Activated B cell treated with CpG ODN at 0.5 μM for 24 hours (primary cell): Measurements from ENCODE around the gene USP51. TPM values are rescaled to one million over a fixed set of nuclear protein-coding genes. Genes with fewer than 3 reads are reported as not detected.
A peak's percentile ranks its signal among the peaks of the same experiment; 100 is the strongest.
"Not testable (repeated sequence)": the region's sequence is repeated elsewhere in the genome, so short reads cannot be mapped to it uniquely, and the experiment has no call there.

Source experiments
- ATAC-seq: fragments of 200-7000 bp; cut with Tn5 transposase; one replicate; pipeline ENCODE4 v1.10.0; 2021; ENCODE audit warnings: low read depth, mild to moderate bottlenecking, moderate library complexity
- CTCF ChIA-PET: fragments of 350-600 bp; sonication (Branson Sonifier 250); formaldehyde crosslinking; loops from one replicate; lab custom pipeline; 2021; ENCODE audit warnings: antibody characterized with exemption; lab: Charles Lee
- POLR2A ChIA-PET: fragments of 350-600 bp; sonication (Branson Sonifier 250); formaldehyde crosslinking; loops from one replicate; lab custom pipeline; 2021; ENCODE audit warnings: antibody characterized with exemption; lab: Charles Lee
- DNase-seq: peaks from one replicate; pipeline ENCODE4 v3.0.0; 2022
- H3K27ac Mint-ChIP-seq: one replicate; pipeline ENCODE4 v1.8.0; 2020; ENCODE audit warnings: mixed read lengths
- H3K27me3 Mint-ChIP-seq: one replicate; pipeline ENCODE4 v1.8.0; 2021; ENCODE audit warnings: mixed read lengths
- H3K36me3 Mint-ChIP-seq: one replicate; pipeline ENCODE4 v1.8.0; 2021; ENCODE audit warnings: low read depth, mixed read lengths
- H3K4me1 Mint-ChIP-seq: one replicate; pipeline ENCODE4 v1.8.0; 2021; ENCODE audit warnings: mixed read lengths
- H3K4me3 Mint-ChIP-seq: one replicate; pipeline ENCODE4 v1.8.0; 2020; ENCODE audit warnings: mild to moderate bottlenecking, mixed read lengths
- H3K9me3 Mint-ChIP-seq: one replicate; pipeline ENCODE4 v1.8.0; 2020; ENCODE audit warnings: mixed read lengths
- intact Hi-C: fragments of 100-400 bp; cut with micrococcal nuclease; formaldehyde crosslinking; loops from one replicate; pipeline ENCODE4 v1.15.1; 2024
- total RNA-seq: library from RNA; stranded (reverse); gene quantifications from 2 replicates; pipeline ENCODE4 v1.2.3, GENCODE V29; 2022
- TF ChIP-seq, protein P1 (sequence below): fragments of 200-600 bp; IDR thresholded peaks from one replicate; pipeline ENCODE4 v1.8.0; 2022; ENCODE audit warnings: antibody characterized with exemption, mild to moderate bottlenecking

The USP51 gene
- total RNA-seq, 1 donor from 2014 or later: 2.4 TPM

DNA sequence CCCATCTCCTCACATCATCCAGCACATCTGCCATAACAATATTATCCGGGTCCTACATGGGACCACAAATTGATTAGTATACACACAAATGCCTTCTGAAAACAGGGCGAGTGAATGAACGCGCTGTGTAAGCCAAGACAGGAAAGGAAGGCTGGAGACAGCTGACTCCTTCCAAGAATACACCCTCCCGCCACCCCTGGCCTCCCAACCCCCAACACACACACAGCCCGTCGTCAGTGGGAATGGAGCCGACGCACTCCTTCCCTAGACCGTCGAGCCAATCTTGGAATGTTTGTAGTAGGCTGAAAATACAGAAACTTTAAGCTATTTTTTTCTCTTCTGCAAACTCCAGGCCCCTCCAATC lies 38.0 kb downstream of the USP51 start:
- POLR2A ChIA-PET: interaction anchor here (0.8 to 1.5 kb wide), 9 partner anchors 37 to 1768 kb away, joined by 3 to 18 read pairs (median 4); partner anchors contain the start of genes APEX2, RRAGB and USP51
- peak overlapping the region; percentile 79 for H3K27ac Mint-ChIP-seq
- H3K4me3 Mint-ChIP-seq: peak overlapping the region; percentile 89
- DNase-seq: no peak
- no peaks in the 10 kb centered on the region for H3K36me3 Mint-ChIP-seq
- H3K9me3 Mint-ChIP-seq: no peaks in the 10 kb centered on the region
- CTCF ChIA-PET: interaction anchor here (0.6 to 1.4 kb wide), 2 partner anchors 37 to 1271 kb away, joined by 3 to 10 read pairs; no protein-coding TSS in a partner anchor
- H3K4me1 Mint-ChIP-seq: peaks cover 13% of the 10 kb centered on the region
- ATAC-seq: peak; percentile 13
- TF ChIP-seq, protein P1, sequence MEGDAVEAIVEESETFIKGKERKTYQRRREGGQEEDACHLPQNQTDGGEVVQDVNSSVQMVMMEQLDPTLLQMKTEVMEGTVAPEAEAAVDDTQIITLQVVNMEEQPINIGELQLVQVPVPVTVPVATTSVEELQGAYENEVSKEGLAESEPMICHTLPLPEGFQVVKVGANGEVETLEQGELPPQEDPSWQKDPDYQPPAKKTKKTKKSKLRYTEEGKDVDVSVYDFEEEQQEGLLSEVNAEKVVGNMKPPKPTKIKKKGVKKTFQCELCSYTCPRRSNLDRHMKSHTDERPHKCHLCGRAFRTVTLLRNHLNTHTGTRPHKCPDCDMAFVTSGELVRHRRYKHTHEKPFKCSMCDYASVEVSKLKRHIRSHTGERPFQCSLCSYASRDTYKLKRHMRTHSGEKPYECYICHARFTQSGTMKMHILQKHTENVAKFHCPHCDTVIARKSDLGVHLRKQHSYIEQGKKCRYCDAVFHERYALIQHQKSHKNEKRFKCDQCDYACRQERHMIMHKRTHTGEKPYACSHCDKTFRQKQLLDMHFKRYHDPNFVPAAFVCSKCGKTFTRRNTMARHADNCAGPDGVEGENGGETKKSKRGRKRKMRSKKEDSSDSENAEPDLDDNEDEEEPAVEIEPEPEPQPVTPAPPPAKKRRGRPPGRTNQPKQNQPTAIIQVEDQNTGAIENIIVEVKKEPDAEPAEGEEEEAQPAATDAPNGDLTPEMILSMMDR: no peak
- intact Hi-C loops: no loop called here
- H3K27me3 Mint-ChIP-seq: no peaks in the 10 kb centered on the region

DNA sequence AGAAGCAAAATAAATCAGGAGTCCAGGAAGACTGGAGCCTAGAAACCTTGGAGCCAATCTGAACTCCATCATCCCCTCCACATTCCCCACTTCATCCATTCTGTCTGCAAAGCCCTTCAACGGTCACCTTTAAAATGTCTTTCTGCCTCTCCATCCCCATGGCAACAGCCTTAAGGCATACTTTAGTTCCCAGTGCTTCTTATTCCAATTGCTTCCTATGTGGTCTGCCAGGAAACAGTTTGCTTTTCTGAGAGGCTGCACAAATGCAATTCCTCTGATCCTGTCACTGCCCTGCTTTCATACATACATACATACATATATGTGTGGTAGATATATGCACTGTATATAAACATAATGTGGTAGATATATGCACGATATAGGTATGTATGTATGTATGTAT lies 38.5 kb downstream of the USP51 start:
- H3K4me1 Mint-ChIP-seq: peaks cover 13% of the 10 kb centered on the region
- DNase-seq (no peak), ATAC-seq (no peak)
- no peaks in the 10 kb centered on the region for H3K36me3 Mint-ChIP-seq
- no peaks in the 10 kb centered on the region for H3K9me3 Mint-ChIP-seq
- TF ChIP-seq, protein P1: no peak
- intact Hi-C loops: no loop called here
- peak overlapping the region; percentile 89 for H3K4me3 Mint-ChIP-seq
- H3K27ac Mint-ChIP-seq: peak overlapping the region; percentile 79
- H3K27me3 Mint-ChIP-seq: peaks cover under 1% of the 10 kb centered on the region
- ChIA-PET POLR2A (interaction anchor here (0.9 to 1.4 kb wide), 3 partner anchors 38 to 457 kb away, joined by 4 to 18 read pairs (median 5); partner anchors contain the start of genes APEX2 and USP51), CTCF (no interaction called here)

DNA sequence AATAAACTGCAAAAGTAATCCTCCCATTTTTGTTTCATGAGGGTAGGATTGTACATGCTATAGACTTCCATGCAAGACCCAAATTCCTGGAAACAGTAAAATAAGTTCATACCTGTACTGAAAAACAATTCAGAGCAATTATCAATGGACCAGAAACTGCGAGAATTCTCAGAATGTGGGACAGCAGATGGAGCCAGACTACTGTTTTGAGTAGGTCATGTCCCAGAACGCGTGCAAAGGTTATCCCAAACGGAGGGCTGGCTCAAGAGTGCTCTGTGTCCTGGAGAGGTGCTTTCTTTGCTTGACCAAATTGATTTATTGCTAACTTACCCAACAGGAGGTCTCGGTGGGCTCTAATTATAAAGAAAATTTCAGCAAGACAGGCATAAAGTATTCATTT lies 39.4 kb downstream of the USP51 start:
- Mint-ChIP-seq H3K4me1 (peaks cover 13% of the 10 kb centered on the region), H3K36me3 (no peaks in the 10 kb centered on the region), H3K27me3 (peaks cover 5% of the 10 kb centered on the region), H3K4me3 (no peak overlapping the region), H3K27ac (no peak overlapping the region), H3K9me3 (no peaks in the 10 kb centered on the region)
- CTCF ChIA-PET: no interaction called here
- intact Hi-C loops: no loop called here
- no peak for DNase-seq
- POLR2A ChIA-PET: no interaction called here
- no peak for ATAC-seq
- TF ChIP-seq, protein P1: no peak

DNA sequence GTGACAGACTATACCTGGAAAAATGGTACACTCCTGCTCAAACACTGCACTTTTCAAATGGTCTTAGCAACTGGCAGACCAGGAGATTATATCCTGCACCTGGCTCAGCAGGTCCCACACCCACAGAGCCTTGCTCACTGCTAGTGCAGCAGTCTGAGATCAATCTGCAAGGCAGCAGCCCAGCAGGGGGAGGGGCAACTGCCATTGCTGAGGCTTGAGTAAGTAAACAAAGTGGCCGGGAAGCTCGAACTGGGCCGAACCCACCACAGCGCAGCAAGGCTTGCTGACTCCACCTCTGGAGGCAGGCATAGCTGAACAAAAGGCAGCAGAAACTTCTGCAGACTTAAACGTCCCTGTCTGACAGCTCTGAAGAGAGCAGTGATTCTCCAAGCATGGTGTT lies 46.2 kb downstream of the USP51 start:
- DNase-seq, H3K27ac Mint-ChIP-seq, ATAC-seq, POLR2A ChIA-PET, H3K9me3 Mint-ChIP-seq, intact Hi-C loops, H3K36me3 Mint-ChIP-seq, H3K4me3 Mint-ChIP-seq, CTCF ChIA-PET, H3K4me1 Mint-ChIP-seq: not testable (repeated sequence)
- H3K27me3 Mint-ChIP-seq: peaks cover 26% of the 10 kb centered on the region

Other genes starting within 250 kb of the USP51 start
- not detected in 2 replicates for gene PAGE3, start 224.9 kb downstream of the USP51 start, total RNA-seq
- 8.4 and 9.8 TPM in 2 replicates for gene MAGEH1, start 37.7 kb downstream of the USP51 start, total RNA-seq
- not detected in 2 replicates for gene FOXR2, start 133.6 kb upstream of the USP51 start, total RNA-seq
- gene RRAGB, start 227.9 kb upstream of the USP51 start, total RNA-seq: 13.2 and 15.3 TPM in 2 replicates